Immature natural killer cell (primary cell): Measurements from ENCODE around the gene ZFYVE27. TPM values are rescaled to one million over a fixed set of nuclear protein-coding genes. Genes with fewer than 3 reads are reported as not detected.
A peak's percentile ranks its signal among the peaks of the same experiment; 100 is the strongest.

Experiments
- DNase-seq, 3 donors: peaks; one replicate each; pipeline ENCODE4 v3.0.0; 2022; ENCODE audit warnings: mixed read lengths in 1 of 3
- H3K27ac Mint-ChIP-seq, 6 donors: one replicate each; pipeline ENCODE4 v1.8.0; 2020; ENCODE audit warnings: mixed read lengths in 6 of 6, mild to moderate bottlenecking in 5 of 6, inconsistent platforms in 4 of 6, moderate library complexity in 3 of 6
- H3K27me3 Mint-ChIP-seq, 3 donors: one replicate each; pipeline ENCODE4 v1.8.0; 2020 to 2021; ENCODE audit warnings: low read depth in 3 of 3, mild to moderate bottlenecking in 3 of 3, mixed read lengths in 3 of 3, moderate library complexity in 3 of 3, inconsistent platforms in 1 of 3
- H3K36me3 Mint-ChIP-seq, 3 donors: one replicate each; pipeline ENCODE4 v1.8.0; 2020; ENCODE audit warnings: mixed read lengths in 3 of 3, inconsistent platforms in 2 of 3, mild to moderate bottlenecking in 2 of 3
- H3K4me1 Mint-ChIP-seq, 2 donors: one replicate each; pipeline ENCODE4 v1.8.0; 2020; ENCODE audit warnings: inconsistent platforms in 2 of 2, mild to moderate bottlenecking in 2 of 2, mixed read lengths in 2 of 2, moderate library complexity in 1 of 2
- H3K4me3 Mint-ChIP-seq, 5 donors: one replicate each; pipeline ENCODE4 v1.8.0; 2020; ENCODE audit warnings: mild to moderate bottlenecking in 5 of 5, mixed read lengths in 5 of 5, inconsistent platforms in 3 of 5, moderate library complexity in 3 of 5
- H3K9me3 Mint-ChIP-seq, 6 donors: one replicate each; pipeline ENCODE4 v1.8.0; 2020; ENCODE audit warnings: mild to moderate bottlenecking in 6 of 6, mixed read lengths in 6 of 6, inconsistent platforms in 4 of 6, moderate library complexity in 3 of 6
- polyA plus RNA-seq, 3 donors: library from polyadenylated mRNA; unstranded; fragments of 300-500 nt; fragmentation: Illumina TruSeq; gene quantifications; one replicate each; pipeline ENCODE4 v1.2.3, GENCODE V29; 2021

ZFYVE27 gene
- polyA plus RNA-seq, 3 donors from 2014 or later: 20.0 to 31.8 (median 26.1) TPM

GRCh38 chr10:97743169-97743943 is 6.4 kb downstream of the ZFYVE27 start:
- no peak for DNase-seq
- H3K9me3 Mint-ChIP-seq: no peaks in the 10 kb centered on the region
- H3K27me3 Mint-ChIP-seq: peaks cover 0 to 3% (median 0%) of the 10 kb centered on the region in 3 donors
- H3K4me3 Mint-ChIP-seq: no peak overlapping the region
- peaks cover 3 to 49% (median 28%) of the 10 kb centered on the region in 3 donors for H3K36me3 Mint-ChIP-seq
- peaks cover 31 to 59% of the 10 kb centered on the region in 2 donors for H3K4me1 Mint-ChIP-seq
- peak overlapping the region in 5 of 6 donors; percentile 6 to 51 (median 41) for H3K27ac Mint-ChIP-seq

- H3K4me1 Mint-ChIP-seq: peaks cover 25 to 50% of the 10 kb centered on the region in 2 donors
- no peak overlapping the region for H3K4me3 Mint-ChIP-seq
- peak overlapping the region in 2 of 6 donors; percentile 17 to 22 for H3K27ac Mint-ChIP-seq
- peaks cover 3 to 51% (median 32%) of the 10 kb centered on the region in 3 donors for H3K36me3 Mint-ChIP-seq
- DNase-seq: no peak
- peaks cover 0 to 3% (median 0%) of the 10 kb centered on the region in 3 donors for H3K27me3 Mint-ChIP-seq
- no peaks in the 10 kb centered on the region for H3K9me3 Mint-ChIP-seq
These were observed 7.6 kb downstream of the ZFYVE27 start for GRCh38 chr10:97744405-97745035.

GRCh38 chr10:97747573-97747972 is 10.6 kb downstream of the ZFYVE27 start:
- no peaks in the 10 kb centered on the region for H3K9me3 Mint-ChIP-seq
- H3K36me3 Mint-ChIP-seq: peaks cover 6 to 58% (median 39%) of the 10 kb centered on the region in 3 donors
- H3K27me3 Mint-ChIP-seq: peaks cover 0 to 3% (median 3%) of the 10 kb centered on the region in 3 donors
- peak overlapping the region in 1 of 6 donors; percentile 4 for H3K27ac Mint-ChIP-seq
- DNase-seq: no peak
- peaks cover 9 to 22% of the 10 kb centered on the region in 2 donors for H3K4me1 Mint-ChIP-seq
- no peak overlapping the region for H3K4me3 Mint-ChIP-seq

- no peak overlapping the region for H3K4me3 Mint-ChIP-seq
- H3K36me3 Mint-ChIP-seq: peaks cover 6 to 58% (median 37%) of the 10 kb centered on the region in 3 donors
- peaks cover 9 to 17% of the 10 kb centered on the region in 2 donors for H3K4me1 Mint-ChIP-seq
- no peak for DNase-seq
- peaks cover 0 to 3% (median 3%) of the 10 kb centered on the region in 3 donors for H3K27me3 Mint-ChIP-seq
- no peaks in the 10 kb centered on the region for H3K9me3 Mint-ChIP-seq
- no peak overlapping the region for H3K27ac Mint-ChIP-seq
These were observed 11.2 kb downstream of the ZFYVE27 start for GRCh38 chr10:97748116-97748515.

GRCh38 chr10:97752956-97753355 is 16.0 kb downstream of the ZFYVE27 start:
- H3K36me3 Mint-ChIP-seq: peaks cover 19 to 59% (median 22%) of the 10 kb centered on the region in 3 donors
- H3K27me3 Mint-ChIP-seq: peaks cover 0 to 3% (median 0%) of the 10 kb centered on the region in 3 donors
- no peak overlapping the region for H3K4me3 Mint-ChIP-seq
- DNase-seq: no peak
- peaks cover 0 to 3% of the 10 kb centered on the region in 2 donors for H3K4me1 Mint-ChIP-seq
- H3K27ac Mint-ChIP-seq: no peak overlapping the region
- no peaks in the 10 kb centered on the region for H3K9me3 Mint-ChIP-seq

GRCh38 chr10:97754726-97755125 is 17.8 kb downstream of the ZFYVE27 start:
- DNase-seq: no peak
- H3K4me1 Mint-ChIP-seq: no peaks in the 10 kb centered on the region
- H3K9me3 Mint-ChIP-seq: no peaks in the 10 kb centered on the region
- no peak overlapping the region for H3K27ac Mint-ChIP-seq
- peaks cover 12 to 49% (median 22%) of the 10 kb centered on the region in 3 donors for H3K36me3 Mint-ChIP-seq
- H3K4me3 Mint-ChIP-seq: no peak overlapping the region
- peaks cover 0 to 3% (median 0%) of the 10 kb centered on the region in 3 donors for H3K27me3 Mint-ChIP-seq

- Mint-ChIP-seq H3K4me3 (no peak overlapping the region), H3K4me1 (no peaks in the 10 kb centered on the region), H3K9me3 (no peaks in the 10 kb centered on the region), H3K27ac (no peak overlapping the region), H3K36me3 (peaks cover 12 to 43% (median 22%) of the 10 kb centered on the region in 3 donors), H3K27me3 (peaks cover 0 to 3% (median 0%) of the 10 kb centered on the region in 3 donors)
- no peak for DNase-seq
These were observed 18.8 kb downstream of the ZFYVE27 start for GRCh38 chr10:97755718-97756117.

- H3K27me3 Mint-ChIP-seq: no peaks in the 10 kb centered on the region
- no peak overlapping the region for H3K27ac Mint-ChIP-seq
- no peaks in the 10 kb centered on the region for H3K9me3 Mint-ChIP-seq
- peaks cover 8 to 39% (median 26%) of the 10 kb centered on the region in 3 donors for H3K36me3 Mint-ChIP-seq
- DNase-seq: no peak
- H3K4me1 Mint-ChIP-seq: no peaks in the 10 kb centered on the region
- H3K4me3 Mint-ChIP-seq: no peak overlapping the region
These were observed 20.5 kb downstream of the ZFYVE27 start for GRCh38 chr10:97757471-97757870.

GRCh38 chr10:97759158-97759887 is 22.4 kb downstream of the ZFYVE27 start:
- Mint-ChIP-seq H3K4me1 (no peaks in the 10 kb centered on the region), H3K36me3 (peaks cover 10 to 33% (median 21%) of the 10 kb centered on the region in 3 donors), H3K4me3 (no peak overlapping the region), H3K27me3 (peaks cover 0 to 2% (median 0%) of the 10 kb centered on the region in 3 donors), H3K27ac (peak overlapping the region in 2 of 6 donors; percentile 12 to 71), H3K9me3 (no peaks in the 10 kb centered on the region)
- DNase-seq: peak; percentile 36 to 46 (median 39)

GRCh38 chr10:97759946-97760345 is 23.0 kb downstream of the ZFYVE27 start:
- Mint-ChIP-seq H3K4me3 (no peak overlapping the region), H3K27me3 (peaks cover 0 to 2% (median 2%) of the 10 kb centered on the region in 3 donors)

GRCh38 chr10:97760461-97761257 is 23.7 kb downstream of the ZFYVE27 start:
- H3K27ac Mint-ChIP-seq: no peak overlapping the region
- H3K27me3 Mint-ChIP-seq: peaks cover 0 to 2% (median 2%) of the 10 kb centered on the region in 3 donors
- no peak for DNase-seq
- peaks cover 8 to 28% (median 13%) of the 10 kb centered on the region in 3 donors for H3K36me3 Mint-ChIP-seq
- H3K4me1 Mint-ChIP-seq: no peaks in the 10 kb centered on the region
- no peaks in the 10 kb centered on the region for H3K9me3 Mint-ChIP-seq
- H3K4me3 Mint-ChIP-seq: no peak overlapping the region

More at GRCh38 chr10:97759946-97760345, 23.0 kb downstream of the ZFYVE27 start:
- no peaks in the 10 kb centered on the region for H3K4me1 Mint-ChIP-seq
- H3K27ac Mint-ChIP-seq: peak overlapping the region in 1 of 6 donors; percentile 71
- H3K36me3 Mint-ChIP-seq: peaks cover 8 to 32% (median 16%) of the 10 kb centered on the region in 3 donors
- H3K9me3 Mint-ChIP-seq: no peaks in the 10 kb centered on the region
- DNase-seq: no peak

- Mint-ChIP-seq H3K27ac (peak overlapping the region in 1 of 6 donors; percentile 48), H3K27me3 (peaks cover 0 to 2% (median 2%) of the 10 kb centered on the region in 3 donors), H3K4me1 (no peaks in the 10 kb centered on the region), H3K4me3 (no peak overlapping the region), H3K36me3 (peaks cover 8 to 24% (median 12%) of the 10 kb centered on the region in 3 donors), H3K9me3 (no peaks in the 10 kb centered on the region)
- no peak for DNase-seq
These were observed 24.5 kb downstream of the ZFYVE27 start for GRCh38 chr10:97761331-97761865.
